Gastrocnemius medialis (tissue), 4 donors: ENCODE results near the gene TMEM101. TPM values are rescaled to one million over a fixed set of nuclear protein-coding genes. Genes with fewer than 3 reads are reported as not detected.
"Not testable (repeated sequence)": the region's sequence is repeated elsewhere in the genome, so short reads cannot be mapped to it uniquely, and the experiment has no call there.

Source experiments
- ATAC-seq, 2 donors: fragments of 150-250 bp; one replicate each; pipeline ENCODE4 v1.9.1; 2016
- DNase-seq, 2 donors: peaks; one replicate each; pipeline ENCODE4 v3.0.0-alpha.2; 2019
- H3K27ac ChIP-seq, 4 donors: fragments of 200-600 bp; sonication (generic); 1 replicate in 1 of 4; 2 replicates in 3 of 4; pipeline ENCODE4 v1.5.1; 2016 to 2018; ENCODE audit warnings: mild to moderate bottlenecking in 2 of 4, moderate library complexity in 1 of 4
- H3K27me3 ChIP-seq, 3 donors: fragments of 200-600 bp; sonication (generic) in 2 of 3; 1 replicate in 1 of 3; 2 replicates in 2 of 3; pipeline versions ENCODE4 v1.5.1 to v1.6.0; 2016 to 2019; ENCODE audit warnings: mild to moderate bottlenecking in 1 of 3, moderate library complexity in 1 of 3
- H3K36me3 ChIP-seq, 2 donors: fragments of 200-600 bp; sonication (generic) in 1 of 2; one replicate each; pipeline ENCODE4 v1.5.1; 2017 to 2018
- H3K4me1 ChIP-seq, 2 donors: fragments of 200-600 bp; sonication (generic) in 1 of 2; one replicate each; pipeline ENCODE4 v1.5.1; 2016 to 2017; ENCODE audit warnings: mild to moderate bottlenecking in 2 of 2
- H3K4me3 ChIP-seq, 4 donors: fragments of 200-600 bp; sonication (generic) in 3 of 4; 1 replicate in 1 of 4; 2 replicates in 3 of 4; pipeline ENCODE4 v1.5.1; 2016 to 2019; ENCODE audit warnings: mild to moderate bottlenecking in 2 of 4
- H3K9me3 ChIP-seq, 3 donors: fragments of 200-600 bp; sonication (generic) in 2 of 3; 1 replicate in 1 of 3; 2 replicates in 2 of 3; pipeline ENCODE4 v1.5.1; 2016 to 2019
- CTCF ChIP-seq, 5 experiments: fragments of 450-650 bp in 3 of 5; fragments of 200-600 bp in 2 of 5; sonication (generic) in 2 of 5; IDR thresholded peaks in 4 of 5; conservative IDR thresholded peaks in 1 of 5; 1 replicate in 4 of 5; 2 replicates in 1 of 5; pipeline ENCODE4 v1.5.1; 2016 to 2019; ENCODE audit warnings: antibody characterized with exemption in 5 of 5, mild to moderate bottlenecking in 3 of 5, moderate library complexity in 3 of 5
- POLR2A ChIP-seq, 2 donors: fragments of 450-650 bp; IDR thresholded peaks; one replicate each; pipeline ENCODE4 v1.6.1; 2017; ENCODE audit warnings: antibody characterized with exemption in 2 of 2, mild to moderate bottlenecking in 2 of 2, moderate library complexity in 2 of 2
- in situ Hi-C, 4 donors: fragments of 200-750 bp; cut with MboI; loops; one replicate each; pipeline versions ENCODE4 v1.15.0 to v1.8.0; 2017; ENCODE audit warnings: low sequenced_read_pairs in 4 of 4
- intact Hi-C: fragments of 100-400 bp; cut with DNase I; formaldehyde crosslinking; loops from one replicate; pipeline ENCODE4 v1.15.1; 2023; ENCODE audit warnings: low total_unique reads
- total RNA-seq, 4 donors: library from RNA; depleted of rRNA; stranded (reverse); fragments of >200 nt; gene quantifications; one replicate each; pipeline versions ENCODE4 v1.1.0 to v1.2.3, GENCODE V29; 2016

TMEM101 gene
- total RNA-seq, 4 donors from 2014 or later: 28.8 to 38.3 (median 36.4) TPM

- H3K27ac ChIP-seq: no peak overlapping the region
- no peaks in the 10 kb centered on the region for H3K36me3 ChIP-seq
- H3K4me1 ChIP-seq: peaks cover 0 to 4% of the 10 kb centered on the region in 2 donors
- TF ChIP-seq POLR2A (IDR thresholded peaks at IDR 0.05): no peak
- TF ChIP-seq CTCF (IDR thresholded peaks at IDR 0.05 in 4 of 5, conservative IDR thresholded peaks at IDR 0.05 in 1 of 5): no peak
- H3K27me3 ChIP-seq: peaks cover 24 to 32% (median 25%) of the 10 kb centered on the region in 3 donors
- DNase-seq (no peak), ATAC-seq (no peak)
- in situ Hi-C loops (no loop called here), intact Hi-C loops (no loop called here)
- H3K9me3 ChIP-seq: no peaks in the 10 kb centered on the region
- H3K4me3 ChIP-seq: no peak overlapping the region
Measured at GRCh38 chr17:44000141-44000860, 14.5 kb downstream of the TMEM101 start.

GRCh38 chr17:43999024-43999423 is 15.7 kb downstream of the TMEM101 start:
- ATAC-seq (no peak), DNase-seq (no peak)
- TF ChIP-seq CTCF (IDR thresholded peaks at IDR 0.05 in 4 of 5, conservative IDR thresholded peaks at IDR 0.05 in 1 of 5): no peak
- peaks cover 11 to 19% (median 18%) of the 10 kb centered on the region in 3 donors for H3K27me3 ChIP-seq
- intact Hi-C loops (no loop called here), in situ Hi-C loops (loop anchor here in 3 of 4 donors (10.0 kb wide), 1 partner anchor 54 kb away; the partner anchor contains the start of gene PPY (in 3 of the 3))
- no peak overlapping the region for H3K27ac ChIP-seq
- no peaks in the 10 kb centered on the region for H3K36me3 ChIP-seq
- no peaks in the 10 kb centered on the region for H3K9me3 ChIP-seq
- no peak overlapping the region for H3K4me3 ChIP-seq
- peaks cover 3 to 8% of the 10 kb centered on the region in 2 donors for H3K4me1 ChIP-seq

GRCh38 chr17:43998552-43998951 is 16.2 kb downstream of the TMEM101 start:
- H3K4me1 ChIP-seq: peaks cover 3 to 8% of the 10 kb centered on the region in 2 donors
- no peaks in the 10 kb centered on the region for H3K36me3 ChIP-seq
- in situ Hi-C loops: loop anchor here in 3 of 4 donors (10.0 kb wide), 1 partner anchor 54 kb away; the partner anchor contains the start of gene PPY (in 3 of the 3)
- DNase-seq: no peak
- TF ChIP-seq CTCF (IDR thresholded peaks at IDR 0.05 in 4 of 5, conservative IDR thresholded peaks at IDR 0.05 in 1 of 5) (no peak), POLR2A (IDR thresholded peaks at IDR 0.05) (no peak)
- H3K9me3 ChIP-seq: no peaks in the 10 kb centered on the region
- H3K27me3 ChIP-seq: peaks cover 6 to 14% (median 13%) of the 10 kb centered on the region in 3 donors
- H3K27ac ChIP-seq: no peak overlapping the region
- intact Hi-C loops: no loop called here
- H3K4me3 ChIP-seq: no peak overlapping the region
- no peak for ATAC-seq

- intact Hi-C loops, H3K4me1 ChIP-seq, H3K36me3 ChIP-seq, ATAC-seq, H3K27ac ChIP-seq, DNase-seq, H3K9me3 ChIP-seq, H3K27me3 ChIP-seq, H3K4me3 ChIP-seq: not testable (repeated sequence)
- in situ Hi-C loops: loop anchor here in 3 of 4 donors (10.0 kb wide), 1 partner anchor 52 kb away; the partner anchor contains the start of gene PPY (in 3 of the 3)
Measured at GRCh38 chr17:43997180-43997579, 17.6 kb downstream of the TMEM101 start.

- intact Hi-C loops: loop anchor here (1.0 kb wide), 2 partner anchors 51 to 85 kb away; no protein-coding TSS in a partner anchor
- in situ Hi-C loops: loop anchor here in 3 of 4 donors (10.0 kb wide), 1 partner anchor 50 kb away; the partner anchor contains the start of gene PPY (in 3 of the 3)
- peak overlapping the region in 1 of 4 donors; percentile 46 for H3K4me3 ChIP-seq
Measured at GRCh38 chr17:43995150-43995471, 19.7 kb downstream of the TMEM101 start.

More at GRCh38 chr17:43995150-43995471, 19.7 kb downstream of the TMEM101 start:
- no peak for ATAC-seq
- H3K27me3 ChIP-seq: peaks cover 6 to 9% (median 9%) of the 10 kb centered on the region in 3 donors
- no peaks in the 10 kb centered on the region for H3K36me3 ChIP-seq
- no peak overlapping the region for H3K27ac ChIP-seq
- H3K4me1 ChIP-seq: peaks cover 3 to 8% of the 10 kb centered on the region in 2 donors
- H3K9me3 ChIP-seq: no peaks in the 10 kb centered on the region
- TF ChIP-seq POLR2A (IDR thresholded peaks at IDR 0.05) (no peak), CTCF (IDR thresholded peaks at IDR 0.05 in 4 of 5, conservative IDR thresholded peaks at IDR 0.05 in 1 of 5) (peak in 1 of 5 experiments; percentile 6)
- no peak for DNase-seq
